Keratinocyte (primary cell): Measurements from ENCODE around the gene CPTP. TPM values are rescaled to one million over a fixed set of nuclear protein-coding genes. Genes with fewer than 3 reads are reported as not detected.

ENCODE experiments used
- DNase-seq: peaks from one replicate; pipeline ENCODE4 v3.0.0-alpha.2; 2011; ENCODE audit warnings: low read depth, missing footprints, low spot score
- FAIRE-seq: peaks from 2 replicates; lab custom pipeline; 2011; peaks lifted over from hg19 to GRCh38; lab: Jason Lieb, UNC
- H2AFZ ChIP-seq: 2 replicates; pipeline ENCODE4 v1.6.0; 2012; ENCODE audit warnings: low read length, control low read depth, inconsistent platforms; ENCODE audit not compliant: control insufficient read depth
- H3K27ac ChIP-seq: 2 replicates; pipeline ENCODE4 v1.5.1; 2011; ENCODE audit warnings: low read length; ENCODE audit not compliant: control insufficient read depth, insufficient read depth
- H3K27me3 ChIP-seq: 3 replicates; pipeline ENCODE4 v1.6.0; 2011; ENCODE audit warnings: low read length; ENCODE audit not compliant: control insufficient read depth, insufficient read depth; ENCODE audit errors: extremely low read depth
- H3K36me3 ChIP-seq, 2 experiments: 2 replicates in 1 of 2; 3 replicates in 1 of 2; pipeline ENCODE4 v1.5.1; 2011; ENCODE audit warnings: low read length in 2 of 2, mild to moderate bottlenecking in 1 of 2; ENCODE audit not compliant: control insufficient read depth in 2 of 2, insufficient read depth in 2 of 2; ENCODE audit errors: extremely low read depth in 1 of 2
- H3K4me1 ChIP-seq: 3 replicates; pipeline ENCODE4 v1.5.1; 2011; ENCODE audit warnings: low read length; ENCODE audit not compliant: control insufficient read depth, insufficient read depth; ENCODE audit errors: extremely low read depth
- H3K4me2 ChIP-seq: 3 replicates; pipeline ENCODE4 v1.6.0; 2011; ENCODE audit warnings: low read depth, low read length; ENCODE audit not compliant: control insufficient read depth, insufficient read depth; ENCODE audit errors: extremely low read depth
- H3K4me3 ChIP-seq, 3 experiments: fragments of 200-600 bp in 1 of 3; sonication (generic) in 1 of 3; 2 replicates in 2 of 3; 3 replicates in 1 of 3; pipeline ENCODE4 v1.5.1; 2011 to 2016; ENCODE audit warnings: low read length in 3 of 3, mild to moderate bottlenecking in 3 of 3, control low read depth in 2 of 3, inconsistent platforms in 1 of 3, low read depth in 1 of 3, mixed read lengths in 1 of 3, mixed run types in 1 of 3, moderate library complexity in 1 of 3; ENCODE audit not compliant: control insufficient read depth in 2 of 3, insufficient read depth in 2 of 3; ENCODE audit errors: extremely low read depth in 1 of 3
- H3K79me2 ChIP-seq: 2 replicates; pipeline ENCODE4 v1.6.0; 2012; ENCODE audit warnings: low read length; ENCODE audit not compliant: control insufficient read depth, insufficient read depth
- H3K9ac ChIP-seq: 3 replicates; pipeline ENCODE4 v1.6.0; 2011; ENCODE audit warnings: low read length; ENCODE audit not compliant: control insufficient read depth, insufficient read depth; ENCODE audit errors: extremely low read depth
- H3K9me1 ChIP-seq: 3 replicates; pipeline ENCODE4 v1.6.0; 2011; ENCODE audit warnings: low read length; ENCODE audit not compliant: control insufficient read depth, insufficient read depth; ENCODE audit errors: extremely low read depth
- H3K9me3 ChIP-seq: 2 replicates; pipeline ENCODE4 v1.5.1; 2012; ENCODE audit warnings: low read depth, low read length; ENCODE audit not compliant: control insufficient read depth
- H4K20me1 ChIP-seq: 3 replicates; pipeline ENCODE4 v1.6.0; 2011; ENCODE audit warnings: low read length; ENCODE audit not compliant: control insufficient read depth, insufficient read depth; ENCODE audit errors: extremely low read depth
- CTCF ChIP-seq, 3 experiments: IDR thresholded peaks in 1 of 3; conservative IDR thresholded peaks in 1 of 3; optimal IDR thresholded peaks in 1 of 3; 2 replicates in 2 of 3; 3 replicates in 1 of 3; pipeline versions ENCODE3 to v1.5.1; 2011; ENCODE audit warnings: low read length in 3 of 3, mild to moderate bottlenecking in 3 of 3, moderate library complexity in 2 of 3, control low read depth in 1 of 3, inconsistent platforms in 1 of 3; ENCODE audit not compliant: insufficient read depth in 2 of 3; ENCODE audit errors: extremely low read depth in 1 of 3
- EZH2 ChIP-seq: IDR thresholded peaks from one replicate; pipeline ENCODE4 v1.6.1; 2012; ENCODE audit warnings: inconsistent platforms, mild to moderate bottlenecking, low read length, moderate library complexity
- dilution Hi-C: fragments of 300-500 bp; cut with MboI; formaldehyde crosslinking; loops from one replicate; pipeline ENCODE4 v1.7.0; 2020; ENCODE audit warnings: low sequenced_read_pairs; ENCODE audit not compliant: extremely low pct_ligation_motif_present
- polyA plus RNA-seq, 5 experiments: library from polyadenylated mRNA; depleted of rRNA in 3 of 5; stranded (reverse) in 3 of 5; stranded (forward) in 1 of 5; unstranded in 1 of 5; fragments of >200 nt; gene quantifications; 1 replicate in 1 of 5; 2 replicates in 3 of 5; 3 replicates in 1 of 5; pipeline versions ENCODE4 v1.2.1 to v1.2.3, GENCODE V29; 2011 to 2012; ENCODE audit warnings: missing spikeins in 2 of 5, low read depth in 1 of 5, low replicate concordance in 1 of 5

Gene CPTP
- polyA plus RNA-seq, 1 donor (not counting 4 experiments of a cell fraction or from before 2014, with no cell fraction given), result 5.8 TPM

GRCh38 chr1:1347026-1347595, 22.5 kb downstream of the CPTP start:
- DNase-seq (no peak), FAIRE-seq (peak; percentile 29)
- Histone ChIP-seq H3K4me2 (peak overlapping the region; percentile 94), H3K9ac (peak overlapping the region; percentile 83), H3K4me3 (peak overlapping the region; percentile 72 to 95 (median 85)), H4K20me1 (no peaks in the 10 kb centered on the region), H3K36me3 (peaks cover 0 to 1% of the 10 kb centered on the region in 2 experiments), H3K79me2 (peaks cover 67% of the 10 kb centered on the region), H3K9me3 (no peaks in the 10 kb centered on the region), H2AFZ (no peak overlapping the region), H3K27me3 (no peaks in the 10 kb centered on the region), H3K4me1 (peaks cover 46% of the 10 kb centered on the region), H3K27ac (peak overlapping the region; percentile 20), H3K9me1 (no peaks in the 10 kb centered on the region)
- TF ChIP-seq CTCF (optimal IDR thresholded peaks at IDR 0.05 in 1 of 3, IDR thresholded peaks at IDR 0.05 in 1 of 3, conservative IDR thresholded peaks at IDR 0.05 in 1 of 3; ENCODE audit: extremely low read depth in 1 of 3, insufficient read depth in 2 of 3, low read length in 3 of 3) (no peak), EZH2 (no peak)
- dilution Hi-C loops, result no loop called here

GRCh38 chr1:1347663-1348419, 23.2 kb downstream of the CPTP start:
- H4K20me1 ChIP-seq, result no peaks in the 10 kb centered on the region
- H3K36me3 ChIP-seq, result no peaks in the 10 kb centered on the region
- H3K9ac ChIP-seq, result peak overlapping the region; percentile 83
- peak overlapping the region; percentile 72 to 95 (median 85) for H3K4me3 ChIP-seq
- peaks cover 61% of the 10 kb centered on the region for H3K79me2 ChIP-seq
- dilution Hi-C loops, result no loop called here
- H3K27me3 ChIP-seq, result no peaks in the 10 kb centered on the region
- peak overlapping the region; percentile 60 for H3K27ac ChIP-seq
- FAIRE-seq (no peak), DNase-seq (no peak)
- H3K9me1 ChIP-seq, result no peaks in the 10 kb centered on the region
- H3K4me2 ChIP-seq, result peak overlapping the region; percentile 94
- H2AFZ ChIP-seq, result no peak overlapping the region
- TF ChIP-seq EZH2, result no peak
- no peak for TF ChIP-seq CTCF (optimal IDR thresholded peaks at IDR 0.05 in 1 of 3, IDR thresholded peaks at IDR 0.05 in 1 of 3, conservative IDR thresholded peaks at IDR 0.05 in 1 of 3; ENCODE audit: extremely low read depth in 1 of 3, insufficient read depth in 2 of 3, low read length in 3 of 3)
- H3K4me1 ChIP-seq, result peaks cover 46% of the 10 kb centered on the region
- H3K9me3 ChIP-seq, result no peaks in the 10 kb centered on the region
